Glutamatergic neuron (in vitro differentiated cells): Measurements from ENCODE around the gene GUK1. TPM values are rescaled to one million over a fixed set of nuclear protein-coding genes. Genes with fewer than 3 reads are reported as not detected.

ENCODE experiments used
- DNase-seq: peaks from one replicate; pipeline ENCODE4 v3.0.0; 2022
- H3K27ac Mint-ChIP-seq: one replicate; pipeline ENCODE4 v1.8.0; 2020; ENCODE audit warnings: mild to moderate bottlenecking, mixed read lengths, inconsistent platforms; ENCODE audit not compliant: unreplicated experiment
- H3K27me3 Mint-ChIP-seq: one replicate; pipeline ENCODE4 v1.8.0; 2020; ENCODE audit warnings: mild to moderate bottlenecking, moderate library complexity, mixed read lengths, inconsistent platforms; ENCODE audit not compliant: unreplicated experiment
- H3K36me3 Mint-ChIP-seq: one replicate; pipeline ENCODE4 v1.8.0; 2020; ENCODE audit warnings: mild to moderate bottlenecking, mixed read lengths, inconsistent platforms; ENCODE audit not compliant: unreplicated experiment
- H3K4me1 Mint-ChIP-seq: one replicate; pipeline ENCODE4 v1.8.0; 2020; ENCODE audit warnings: mild to moderate bottlenecking, low read depth, mixed read lengths, inconsistent platforms; ENCODE audit not compliant: unreplicated experiment
- H3K4me3 Mint-ChIP-seq: one replicate; pipeline ENCODE4 v1.8.0; 2020; ENCODE audit warnings: mild to moderate bottlenecking, mixed read lengths, inconsistent platforms; ENCODE audit not compliant: unreplicated experiment
- H3K9me3 Mint-ChIP-seq: one replicate; pipeline ENCODE4 v1.8.0; 2020; ENCODE audit warnings: mild to moderate bottlenecking, moderate library complexity, mixed read lengths, inconsistent platforms; ENCODE audit not compliant: unreplicated experiment
- CTCF ChIP-seq: fragments of 200-600 bp; sonication (generic); IDR thresholded peaks from one replicate; pipeline ENCODE4 v1.5.0; 2021; ENCODE audit not compliant: partially characterized antibody, unreplicated experiment
- total RNA-seq: library from RNA; stranded (reverse); fragmentation: NEBNext Ultra II Directional; extraction: Animal tissue kit (Norgen Biotek cat#: 25700); gene quantifications from one replicate; pipeline ENCODE4 v1.2.1, GENCODE V29; 2021; ENCODE audit not compliant: unreplicated experiment

GUK1 gene
- total RNA-seq, 1 donor from 2014 or later, result 128 TPM

GRCh38 chr1:228145463-228146416 lies 5.7 kb downstream of the GUK1 start:
- DNase-seq, result no peak
- Mint-ChIP-seq H3K4me1 (peaks cover 12% of the 10 kb centered on the region), H3K27ac (no peak overlapping the region), H3K27me3 (peaks cover 7% of the 10 kb centered on the region), H3K36me3 (no peaks in the 10 kb centered on the region), H3K9me3 (peaks cover 9% of the 10 kb centered on the region), H3K4me3 (no peak overlapping the region)
- no peak for TF ChIP-seq CTCF

GRCh38 chr1:228146417-228147150 lies 6.5 kb downstream of the GUK1 start:
- Mint-ChIP-seq H3K9me3 (peaks cover 7% of the 10 kb centered on the region), H3K36me3 (no peaks in the 10 kb centered on the region), H3K27me3 (peaks cover 9% of the 10 kb centered on the region), H3K4me3 (no peak overlapping the region), H3K27ac (no peak overlapping the region), H3K4me1 (peaks cover 12% of the 10 kb centered on the region)
- TF ChIP-seq CTCF, result no peak
- DNase-seq, result no peak

- Mint-ChIP-seq H3K9me3 (peaks cover 7% of the 10 kb centered on the region), H3K4me1 (peaks cover 12% of the 10 kb centered on the region), H3K27ac (no peak overlapping the region), H3K36me3 (no peaks in the 10 kb centered on the region), H3K4me3 (no peak overlapping the region), H3K27me3 (peaks cover 9% of the 10 kb centered on the region)
- DNase-seq, result no peak
- no peak for TF ChIP-seq CTCF
Measured at GRCh38 chr1:228147151-228147693, 7.1 kb downstream of the GUK1 start.

GRCh38 chr1:228147768-228148167 lies 7.7 kb downstream of the GUK1 start:
- no peak for TF ChIP-seq CTCF
- Mint-ChIP-seq H3K4me1 (peaks cover 12% of the 10 kb centered on the region), H3K36me3 (no peaks in the 10 kb centered on the region), H3K27me3 (peaks cover 11% of the 10 kb centered on the region), H3K27ac (no peak overlapping the region), H3K9me3 (peaks cover 7% of the 10 kb centered on the region), H3K4me3 (no peak overlapping the region)
- DNase-seq, result no peak
